GM23248 (cell line): ENCODE results near the gene OR7A17.

Experiments used
- EZH2 ChIP-seq: fragments of 200-600 bp; sonication (generic); IDR thresholded peaks from 2 replicates; pipeline ENCODE4 v1.6.1; 2018; ENCODE audit warnings: antibody characterized with exemption, mild to moderate bottlenecking; ENCODE audit not compliant: insufficient read depth, poor library complexity, severe bottlenecking
- EZH2phosphoT487 ChIP-seq: fragments of 200-600 bp; sonication (generic); IDR thresholded peaks from 2 replicates; pipeline ENCODE4 v1.6.1; 2018; ENCODE audit warnings: antibody characterized with exemption, moderate library complexity, mild to moderate bottlenecking, low read depth; ENCODE audit not compliant: insufficient read depth

GRCh38 chr19:14848822-14849221, 37.1 kb downstream of the OR7A17 start, which contains the start of gene OR7A10:
- TF ChIP-seq EZH2 (no peak), EZH2phosphoT487 (no peak)
